RWPE2 (cell line): ENCODE results near the gene PPP1R37.
A peak's percentile ranks its signal among the peaks of the same experiment; 100 is the strongest.

ENCODE experiments used
- ATAC-seq: fragments of 200-7000 bp; cut with Tn5 transposase; 3 replicates; pipeline ENCODE4 v1.9.1; 2021; ENCODE audit warnings: low read depth
- DNase-seq: peaks from one replicate; pipeline ENCODE4 v3.0.0-alpha.2; 2020; ENCODE audit warnings: low spot score
- H3K27ac ChIP-seq: fragments of 450-650 bp; 2 replicates; pipeline ENCODE4 v1.5.1; 2017; ENCODE audit warnings: mild to moderate bottlenecking; ENCODE audit not compliant: poor library complexity, severe bottlenecking
- H3K27me3 ChIP-seq: fragments of 250-450 bp; sonication (Bioruptor Pico); 2 replicates; pipeline ENCODE4 v1.5.1; 2021; ENCODE audit warnings: mild to moderate bottlenecking, moderate library complexity; ENCODE audit not compliant: insufficient read depth, poor library complexity, severe bottlenecking
- H3K36me3 ChIP-seq: fragments of 250-450 bp; sonication (Bioruptor Pico); 2 replicates; pipeline ENCODE4 v1.5.1; 2020; ENCODE audit warnings: low read depth, mild to moderate bottlenecking, moderate library complexity
- H3K4me1 ChIP-seq: fragments of 250-450 bp; sonication (Bioruptor Pico); 2 replicates; pipeline ENCODE4 v1.5.1; 2021; ENCODE audit warnings: mild to moderate bottlenecking, moderate library complexity; ENCODE audit not compliant: insufficient read depth, poor library complexity, severe bottlenecking
- H3K4me3 ChIP-seq: fragments of 250-450 bp; sonication (Bioruptor Pico); 2 replicates; pipeline ENCODE4 v1.5.1; 2021; ENCODE audit warnings: mild to moderate bottlenecking, moderate library complexity; ENCODE audit not compliant: severe bottlenecking
- H3K9me3 ChIP-seq: fragments of 250-450 bp; sonication (Bioruptor Pico); 2 replicates; pipeline ENCODE4 v1.5.1; 2021; ENCODE audit warnings: mild to moderate bottlenecking, moderate library complexity; ENCODE audit not compliant: severe bottlenecking
- CTCF ChIP-seq: fragments of 450-650 bp; IDR thresholded peaks from one replicate; pipeline ENCODE4 v1.5.1; 2017; ENCODE audit warnings: mild to moderate bottlenecking, moderate library complexity; ENCODE audit not compliant: poor library complexity, severe bottlenecking

Gene PPP1R37

GRCh38 chr19:45076029-45076850 is 16.7 kb upstream of the PPP1R37 start, which contains the start of gene ZNF296:
Gene ZNF296, minus strand, starts transcription at chr19:45076478. Its CDS starts 105 bp downstream, at chr19:45076373.
- no peaks in the 10 kb centered on the region for H3K27me3 ChIP-seq
- peak within 1 kb of the TSS; percentile 50 for H3K4me3 ChIP-seq
- H3K4me1 ChIP-seq, result peaks cover 4% of the 10 kb centered on the region
- H3K36me3 ChIP-seq, result peaks cover 16% of the 10 kb centered on the region
- H3K27ac ChIP-seq, result peak within 1 kb of the TSS; percentile 71
- ATAC-seq (peak; percentile 58), DNase-seq (no peak)
- H3K9me3 ChIP-seq, result no peaks in the 10 kb centered on the region
- TF ChIP-seq CTCF, result no peak

GRCh38 chr19:45076851-45077730 is 15.9 kb upstream of the PPP1R37 start:
- Histone ChIP-seq H3K27ac (peak overlapping the region; percentile 71), H3K9me3 (no peaks in the 10 kb centered on the region), H3K27me3 (no peaks in the 10 kb centered on the region), H3K36me3 (peaks cover 13% of the 10 kb centered on the region), H3K4me1 (peaks cover 4% of the 10 kb centered on the region), H3K4me3 (peak overlapping the region; percentile 50)
- DNase-seq (no peak), ATAC-seq (no peak)
- TF ChIP-seq CTCF, result no peak

GRCh38 chr19:45078390-45079062 is 14.5 kb upstream of the PPP1R37 start:
- H3K36me3 ChIP-seq, result peaks cover 21% of the 10 kb centered on the region
- no peaks in the 10 kb centered on the region for H3K9me3 ChIP-seq
- ATAC-seq (no peak), DNase-seq (no peak)
- peak overlapping the region; percentile 88 for H3K4me3 ChIP-seq
- no peak for TF ChIP-seq CTCF
- peaks cover 4% of the 10 kb centered on the region for H3K4me1 ChIP-seq
- no peaks in the 10 kb centered on the region for H3K27me3 ChIP-seq
- H3K27ac ChIP-seq, result peak overlapping the region; percentile 51

GRCh38 chr19:45079063-45079910 is 13.7 kb upstream of the PPP1R37 start, which contains the start of gene GEMIN7:
Gene GEMIN7, plus strand, starts transcription at chr19:45079260. Its CDS starts 10,855 bp downstream, at chr19:45090115.
- peak; percentile 61 for ATAC-seq
- Histone ChIP-seq H3K9me3 (no peaks in the 10 kb centered on the region), H3K4me1 (peaks cover 4% of the 10 kb centered on the region), H3K27me3 (no peaks in the 10 kb centered on the region), H3K27ac (peak within 1 kb of the TSS; percentile 51), H3K4me3 (peak within 1 kb of the TSS; percentile 88), H3K36me3 (peaks cover 21% of the 10 kb centered on the region)
- no peak for DNase-seq
- no peak for TF ChIP-seq CTCF
